Stimulated activated CD4-positive, alpha-beta T cell treated with anti-CD3 and anti-CD28 coated beads, Interleukin-15, amount 100 ng/mL, for 48 hours (primary cell): ENCODE results near the gene CAMP.
"Not testable (repeated sequence)": the region's sequence is repeated elsewhere in the genome, so short reads cannot be mapped to it uniquely, and the experiment has no call there.

Experiments
- DNase-seq, 2 donors: peaks; one replicate each; pipeline ENCODE4 v3.0.0-alpha.2; 2020; ENCODE audit warnings: low read depth in 2 of 2

Gene CAMP

GRCh38 chr3:48222616-48223513, at the start of gene CAMP:
CAMP (plus strand) TSS chr3:48223495; CDS start chr3:48223512, 17 bp downstream.
- DNase-seq = no peak

- no peak for DNase-seq
Measured at GRCh38 chr3:48178072-48178471, 45.2 kb upstream of the CAMP start.

- no peak for DNase-seq
Measured at GRCh38 chr3:48180021-48180420, 43.3 kb upstream of the CAMP start.

GRCh38 chr3:48180531-48181253, 42.6 kb upstream of the CAMP start:
- DNase-seq = no peak

GRCh38 chr3:48184299-48184698, 39.0 kb upstream of the CAMP start:
- no peak for DNase-seq

GRCh38 chr3:48185129-48185528, 38.2 kb upstream of the CAMP start:
- no peak for DNase-seq

GRCh38 chr3:48186631-48187300, 36.5 kb upstream of the CAMP start:
- no peak for DNase-seq

GRCh38 chr3:48187301-48187578, 36.1 kb upstream of the CAMP start:
- DNase-seq = no peak

- peak in 1 of 2 donors; percentile 6 for DNase-seq
Measured at GRCh38 chr3:48187579-48188265, 35.6 kb upstream of the CAMP start.

- peak; percentile 91 to 95 for DNase-seq
Measured at GRCh38 chr3:48188266-48189201, 34.8 kb upstream of the CAMP start, which contains the start of gene CDC25A. CDC25A (minus strand) TSS chr3:48188417; CDS start chr3:48187947, 470 bp downstream.

- DNase-seq = no peak
Measured at GRCh38 chr3:48189321-48189720, 34.0 kb upstream of the CAMP start.

GRCh38 chr3:48190911-48191310, 32.4 kb upstream of the CAMP start:
- no peak for DNase-seq

- no peak for DNase-seq
Measured at GRCh38 chr3:48194446-48195071, 28.7 kb upstream of the CAMP start.

GRCh38 chr3:48196611-48197010, 26.7 kb upstream of the CAMP start:
- no peak for DNase-seq

- no peak for DNase-seq
Measured at GRCh38 chr3:48199117-48199516, 24.2 kb upstream of the CAMP start.

- DNase-seq = no peak
Measured at GRCh38 chr3:48202632-48203031, 20.7 kb upstream of the CAMP start.

GRCh38 chr3:48208076-48208475, 15.2 kb upstream of the CAMP start:
- DNase-seq = no peak

- no peak for DNase-seq
Measured at GRCh38 chr3:48209445-48209844, 13.8 kb upstream of the CAMP start.

- not testable (repeated sequence) for DNase-seq
Measured at GRCh38 chr3:48210534-48210933, 12.8 kb upstream of the CAMP start.

- not testable (repeated sequence) for DNase-seq
Measured at GRCh38 chr3:48211776-48212175, 11.5 kb upstream of the CAMP start.
